RCC 7860 (cell line): ENCODE data around the gene PTOV1.

ENCODE experiments used
- DNase-seq: peaks from one replicate; pipeline ENCODE4 v3.0.0-alpha.2; 2015; ENCODE audit warnings: low spot score
- FAIRE-seq: peaks from 2 replicates; lab custom pipeline; 2012; peaks lifted over from hg19 to GRCh38; lab: Jason Lieb, UNC

The PTOV1 gene

GRCh38 chr19:49850487-49851342 lies at the start of gene PTOV1:
Gene PTOV1 (plus strand): TSS chr19:49851159.
- FAIRE-seq, result no peak
- peak; percentile 68 for DNase-seq

- no peak for DNase-seq
- no peak for FAIRE-seq
Measured at GRCh38 chr19:49801401-49801888, 49.5 kb upstream of the PTOV1 start.

- peak; percentile 5 for DNase-seq
- no peak for FAIRE-seq
Measured at GRCh38 chr19:49801966-49802661, 48.8 kb upstream of the PTOV1 start.

GRCh38 chr19:49802836-49803528 lies 48.0 kb upstream of the PTOV1 start:
- FAIRE-seq, result no peak
- no peak for DNase-seq

- FAIRE-seq (no peak), DNase-seq (no peak)
Measured at GRCh38 chr19:49803529-49803856, 47.5 kb upstream of the PTOV1 start.

- DNase-seq (no peak), FAIRE-seq (no peak)
Measured at GRCh38 chr19:49805822-49806619, 44.9 kb upstream of the PTOV1 start.

GRCh38 chr19:49806620-49806959 lies 44.4 kb upstream of the PTOV1 start:
- DNase-seq (no peak), FAIRE-seq (no peak)

GRCh38 chr19:49807058-49807903 lies 43.7 kb upstream of the PTOV1 start:
- no peak for DNase-seq
- FAIRE-seq, result no peak

GRCh38 chr19:49807904-49808675 lies 42.9 kb upstream of the PTOV1 start:
- FAIRE-seq (no peak), DNase-seq (no peak)

GRCh38 chr19:49808711-49809159 lies 42.2 kb upstream of the PTOV1 start:
- DNase-seq (no peak), FAIRE-seq (no peak)

- FAIRE-seq, result no peak
- peak; percentile 5 for DNase-seq
Measured at GRCh38 chr19:49809160-49809940, 41.6 kb upstream of the PTOV1 start.

GRCh38 chr19:49809941-49810389 lies 41.0 kb upstream of the PTOV1 start:
- no peak for FAIRE-seq
- DNase-seq, result no peak

- FAIRE-seq (no peak), DNase-seq (no peak)
Measured at GRCh38 chr19:49811328-49811727, 39.6 kb upstream of the PTOV1 start.

GRCh38 chr19:49812452-49812996 lies 38.4 kb upstream of the PTOV1 start:
- FAIRE-seq, result no peak

GRCh38 chr19:49812997-49813861 lies 37.7 kb upstream of the PTOV1 start, which contains the start of gene FUZ:
Gene FUZ (minus strand): TSS chr19:49813292. CDS start chr19:49813106, 186 bp downstream.
- no peak for FAIRE-seq

More at GRCh38 chr19:49812452-49812996, 38.4 kb upstream of the PTOV1 start:
- no peak for DNase-seq

GRCh38 chr19:49814010-49814409 lies 36.9 kb upstream of the PTOV1 start:
- DNase-seq, result no peak
- FAIRE-seq, result no peak

More at GRCh38 chr19:49812997-49813861, 37.7 kb upstream of the PTOV1 start, which contains the start of gene FUZ:
- peak; percentile 49 for DNase-seq

- FAIRE-seq (no peak), DNase-seq (no peak)
Measured at GRCh38 chr19:49816590-49816989, 34.4 kb upstream of the PTOV1 start.
